GM23338 (cell line): ENCODE data around the gene PALM. TPM values are rescaled to one million over a fixed set of nuclear protein-coding genes. Genes with fewer than 3 reads are reported as not detected.

Source experiments
- ATAC-seq: fragments of 200-7000 bp; cut with Tn5 transposase; 3 replicates; pipeline ENCODE4 v1.9.1; 2020
- DNase-seq: peaks from one replicate; pipeline ENCODE4 v3.0.0-alpha.2; 2015; ENCODE audit warnings: low spot score
- H2AFZ ChIP-seq: fragments of 200-600 bp; sonication (generic); 2 replicates; pipeline ENCODE4 v1.8.0; 2016; ENCODE audit warnings: antibody characterized with exemption, mild to moderate bottlenecking, moderate library complexity
- H3F3A ChIP-seq: fragments of 200-600 bp; sonication (generic); replicated peaks from 2 replicates; pipeline ENCODE4 v1.8.0; 2017; ENCODE audit warnings: antibody characterized with exemption, mixed run types, low read depth
- H3K27ac ChIP-seq: fragments of 200-600 bp; sonication (generic); 2 replicates; pipeline ENCODE4 v1.6.1; 2016; ENCODE audit warnings: low read depth
- H3K27me3 ChIP-seq: fragments of 200-600 bp; sonication (generic); 2 replicates; pipeline ENCODE4 v1.8.0; 2016; ENCODE audit warnings: mild to moderate bottlenecking, mixed run types, moderate library complexity; ENCODE audit not compliant: insufficient read depth
- H3K36me3 ChIP-seq: fragments of 200-600 bp; sonication (generic); 2 replicates; pipeline ENCODE4 v1.8.0; 2016; ENCODE audit warnings: mild to moderate bottlenecking; ENCODE audit not compliant: insufficient read depth
- H3K4me1 ChIP-seq: fragments of 200-600 bp; sonication (generic); 2 replicates; pipeline ENCODE4 v1.8.0; 2016; ENCODE audit warnings: mild to moderate bottlenecking, moderate library complexity; ENCODE audit not compliant: insufficient read depth
- H3K4me2 ChIP-seq: fragments of 200-600 bp; sonication (generic); 2 replicates; pipeline ENCODE4 v1.7.1; 2017; ENCODE audit warnings: mixed run types
- H3K4me3 ChIP-seq: fragments of 200-600 bp; sonication (generic); 2 replicates; pipeline ENCODE4 v1.6.1; 2016; ENCODE audit warnings: mixed run types
- H3K79me2 ChIP-seq: fragments of 200-600 bp; sonication (generic); replicated peaks from 2 replicates; pipeline ENCODE4 v1.8.0; 2017; ENCODE audit warnings: mild to moderate bottlenecking; ENCODE audit not compliant: insufficient read depth
- H3K9me2 ChIP-seq: fragments of 200-600 bp; sonication (generic); 2 replicates; pipeline ENCODE4 v1.8.0; 2017; ENCODE audit not compliant: insufficient read depth
- H4K20me1 ChIP-seq: fragments of 200-600 bp; sonication (generic); replicated peaks from 2 replicates; pipeline ENCODE4 v1.8.0; 2017; ENCODE audit warnings: mild to moderate bottlenecking; ENCODE audit not compliant: insufficient read depth
- H3K27ac Mint-ChIP-seq: 2 replicates; pipeline ENCODE4 v1.8.0; 2020; ENCODE audit warnings: inconsistent platforms, mild to moderate bottlenecking, moderate library complexity, mixed read lengths
- H3K27me3 Mint-ChIP-seq: 3 replicates; pipeline ENCODE4 v1.8.0; 2022; ENCODE audit warnings: low read depth, mild to moderate bottlenecking, moderate library complexity, mixed read lengths, inconsistent platforms; ENCODE audit not compliant: insufficient read depth, poor library complexity
- H3K36me3 Mint-ChIP-seq: 3 replicates; pipeline ENCODE4 v1.8.0; 2021; ENCODE audit warnings: low read depth, mild to moderate bottlenecking, inconsistent platforms, moderate library complexity, mixed read lengths
- H3K4me1 Mint-ChIP-seq: 3 replicates; pipeline ENCODE4 v1.8.0; 2020; ENCODE audit warnings: mild to moderate bottlenecking, inconsistent platforms, mixed read lengths
- H3K4me3 Mint-ChIP-seq: 3 replicates; pipeline ENCODE4 v1.8.0; 2021; ENCODE audit warnings: moderate library complexity, mild to moderate bottlenecking, inconsistent platforms, mixed read lengths
- H3K9me3 Mint-ChIP-seq: 3 replicates; pipeline ENCODE4 v1.8.0; 2020; ENCODE audit warnings: moderate library complexity, mild to moderate bottlenecking, inconsistent platforms, mixed read lengths
- CTCF ChIP-seq, 2 experiments: fragments of 200-600 bp in 1 of 2; sonication (generic) in 1 of 2; conservative IDR thresholded peaks; 2 replicates each; pipeline versions ENCODE4 v1.5.1 to v1.6.1; 2016 to 2017; ENCODE audit warnings: antibody characterized with exemption in 2 of 2, low read depth in 2 of 2, mild to moderate bottlenecking in 2 of 2, moderate library complexity in 1 of 2
- EZH2 ChIP-seq: fragments of 200-600 bp; sonication (generic); IDR thresholded peaks from one replicate; pipeline ENCODE4 v1.8.0; 2017; ENCODE audit warnings: antibody characterized with exemption, mild to moderate bottlenecking, low read depth; ENCODE audit not compliant: unreplicated experiment
- POLR2AphosphoS5 ChIP-seq: IDR thresholded peaks from 2 replicates; pipeline ENCODE4 v1.6.1; 2016; ENCODE audit warnings: antibody characterized with exemption, low read depth
- STAT1 ChIP-seq: IDR thresholded peaks from one replicate; pipeline ENCODE4 v1.6.1; 2016; ENCODE audit warnings: antibody characterized with exemption; ENCODE audit not compliant: unreplicated experiment
- ZNF114 ChIP-seq: fragments of 250-450 bp; sonication (Bioruptor Pico); IDR thresholded peaks from 2 replicates; pipeline ENCODE4 v1.5.0; 2020; ENCODE audit warnings: mild to moderate bottlenecking, moderate library complexity
- polyA plus RNA-seq: library from polyadenylated mRNA; unstranded; fragments of >200 nt; fragmentation: Nextera tagmentation; extraction: Ambion mirVana; gene quantifications from 2 replicates; pipeline ENCODE4 v1.2.1, GENCODE V29; 2016
- total RNA-seq: library from RNA; depleted of rRNA; stranded (reverse); fragments of >200 nt; shearing (Covaris generic); gene quantifications from 2 replicates; pipeline ENCODE4 v1.2.3, GENCODE V29; 2014
- TF ChIP-seq, protein P1 (sequence below): fragments of 250-450 bp; sonication (Bioruptor Pico); IDR thresholded peaks from 2 replicates; pipeline ENCODE4 v1.5.0; 2020; ENCODE audit warnings: mild to moderate bottlenecking, moderate library complexity
- TF ChIP-seq, protein P2 (sequence below): IDR thresholded peaks from 2 replicates; pipeline ENCODE4 v1.6.1; 2016; ENCODE audit warnings: antibody characterized with exemption

The PALM gene
- total and polyA plus RNA-seq, 2 experiments from 2014 or later = 3.8 to 26.1 TPM

- peaks cover 10% of the 10 kb centered on the region; the same call in 1 of the 2 replicates for H3K4me1 ChIP-seq
- Mint-ChIP-seq H3K36me3 (peaks cover 4% of the 10 kb centered on the region; the same call in 1 of the 3 replicates), H3K4me3 (peak overlapping the region; percentile 65), H3K9me3 (peaks cover 12% of the 10 kb centered on the region; the same call in 2 of the 3 replicates), H3K27me3 (peaks cover 13% of the 10 kb centered on the region), H3K27ac (no peak overlapping the region), H3K4me1 (peaks cover 13% of the 10 kb centered on the region)
- H3K4me2 ChIP-seq = peak overlapping the region; percentile 90
- ATAC-seq (peak; percentile 57), DNase-seq (peak; percentile 49)
- peak overlapping the region; percentile 69 for H3K4me3 ChIP-seq
- H3K79me2 ChIP-seq = no peaks in the 10 kb centered on the region
- 0 out of 2 replicates have a peak, but pooled peaks cover 6% of the 10 kb centered on the region for H4K20me1 ChIP-seq
- H3F3A ChIP-seq = 0 out of 2 replicates have a peak, but pooled peaks cover 16% of the 10 kb centered on the region
- H2AFZ ChIP-seq = peak overlapping the region; percentile 43; the same call in 1 of the 2 replicates
- H3K27ac ChIP-seq = no peak overlapping the region
- TF ChIP-seq, protein P1, sequence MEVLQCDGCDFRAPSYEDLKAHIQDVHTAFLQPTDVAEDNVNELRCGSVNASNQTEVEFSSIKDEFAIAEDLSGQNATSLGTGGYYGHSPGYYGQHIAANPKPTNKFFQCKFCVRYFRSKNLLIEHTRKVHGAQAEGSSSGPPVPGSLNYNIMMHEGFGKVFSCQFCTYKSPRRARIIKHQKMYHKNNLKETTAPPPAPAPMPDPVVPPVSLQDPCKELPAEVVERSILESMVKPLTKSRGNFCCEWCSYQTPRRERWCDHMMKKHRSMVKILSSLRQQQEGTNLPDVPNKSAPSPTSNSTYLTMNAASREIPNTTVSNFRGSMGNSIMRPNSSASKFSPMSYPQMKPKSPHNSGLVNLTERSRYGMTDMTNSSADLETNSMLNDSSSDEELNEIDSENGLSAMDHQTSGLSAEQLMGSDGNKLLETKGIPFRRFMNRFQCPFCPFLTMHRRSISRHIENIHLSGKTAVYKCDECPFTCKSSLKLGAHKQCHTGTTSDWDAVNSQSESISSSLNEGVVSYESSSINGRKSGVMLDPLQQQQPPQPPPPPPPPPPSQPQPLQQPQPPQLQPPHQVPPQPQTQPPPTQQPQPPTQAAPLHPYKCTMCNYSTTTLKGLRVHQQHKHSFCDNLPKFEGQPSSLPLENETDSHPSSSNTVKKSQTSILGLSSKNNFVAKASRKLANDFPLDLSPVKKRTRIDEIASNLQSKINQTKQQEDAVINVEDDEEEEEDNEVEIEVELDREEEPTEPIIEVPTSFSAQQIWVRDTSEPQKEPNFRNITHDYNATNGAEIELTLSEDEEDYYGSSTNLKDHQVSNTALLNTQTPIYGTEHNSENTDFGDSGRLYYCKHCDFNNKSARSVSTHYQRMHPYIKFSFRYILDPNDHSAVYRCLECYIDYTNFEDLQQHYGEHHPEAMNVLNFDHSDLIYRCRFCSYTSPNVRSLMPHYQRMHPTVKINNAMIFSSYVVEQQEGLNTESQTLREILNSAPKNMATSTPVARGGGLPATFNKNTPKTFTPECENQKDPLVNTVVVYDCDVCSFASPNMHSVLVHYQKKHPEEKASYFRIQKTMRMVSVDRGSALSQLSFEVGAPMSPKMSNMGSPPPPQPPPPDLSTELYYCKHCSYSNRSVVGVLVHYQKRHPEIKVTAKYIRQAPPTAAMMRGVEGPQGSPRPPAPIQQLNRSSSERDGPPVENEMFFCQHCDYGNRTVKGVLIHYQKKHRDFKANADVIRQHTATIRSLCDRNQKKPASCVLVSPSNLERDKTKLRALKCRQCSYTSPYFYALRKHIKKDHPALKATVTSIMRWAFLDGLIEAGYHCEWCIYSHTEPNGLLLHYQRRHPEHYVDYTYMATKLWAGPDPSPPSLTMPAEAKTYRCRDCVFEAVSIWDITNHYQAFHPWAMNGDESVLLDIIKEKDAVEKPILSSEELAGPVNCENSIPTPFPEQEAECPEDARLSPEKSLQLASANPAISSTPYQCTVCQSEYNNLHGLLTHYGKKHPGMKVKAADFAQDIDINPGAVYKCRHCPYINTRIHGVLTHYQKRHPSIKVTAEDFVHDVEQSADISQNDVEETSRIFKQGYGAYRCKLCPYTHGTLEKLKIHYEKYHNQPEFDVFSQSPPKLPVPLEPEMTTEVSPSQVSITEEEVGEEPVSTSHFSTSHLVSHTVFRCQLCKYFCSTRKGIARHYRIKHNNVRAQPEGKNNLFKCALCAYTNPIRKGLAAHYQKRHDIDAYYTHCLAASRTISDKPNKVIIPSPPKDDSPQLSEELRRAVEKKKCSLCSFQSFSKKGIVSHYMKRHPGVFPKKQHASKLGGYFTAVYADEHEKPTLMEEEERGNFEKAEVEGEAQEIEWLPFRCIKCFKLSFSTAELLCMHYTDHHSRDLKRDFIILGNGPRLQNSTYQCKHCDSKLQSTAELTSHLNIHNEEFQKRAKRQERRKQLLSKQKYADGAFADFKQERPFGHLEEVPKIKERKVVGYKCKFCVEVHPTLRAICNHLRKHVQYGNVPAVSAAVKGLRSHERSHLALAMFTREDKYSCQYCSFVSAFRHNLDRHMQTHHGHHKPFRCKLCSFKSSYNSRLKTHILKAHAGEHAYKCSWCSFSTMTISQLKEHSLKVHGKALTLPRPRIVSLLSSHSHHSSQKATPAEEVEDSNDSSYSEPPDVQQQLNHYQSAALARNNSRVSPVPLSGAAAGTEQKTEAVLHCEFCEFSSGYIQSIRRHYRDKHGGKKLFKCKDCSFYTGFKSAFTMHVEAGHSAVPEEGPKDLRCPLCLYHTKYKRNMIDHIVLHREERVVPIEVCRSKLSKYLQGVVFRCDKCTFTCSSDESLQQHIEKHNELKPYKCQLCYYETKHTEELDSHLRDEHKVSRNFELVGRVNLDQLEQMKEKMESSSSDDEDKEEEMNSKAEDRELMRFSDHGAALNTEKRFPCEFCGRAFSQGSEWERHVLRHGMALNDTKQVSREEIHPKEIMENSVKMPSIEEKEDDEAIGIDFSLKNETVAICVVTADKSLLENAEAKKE = no peak
- no peak for TF ChIP-seq ZNF114
- TF ChIP-seq POLR2AphosphoS5 = no peak
- TF ChIP-seq STAT1 = no peak
- TF ChIP-seq, protein P2, sequence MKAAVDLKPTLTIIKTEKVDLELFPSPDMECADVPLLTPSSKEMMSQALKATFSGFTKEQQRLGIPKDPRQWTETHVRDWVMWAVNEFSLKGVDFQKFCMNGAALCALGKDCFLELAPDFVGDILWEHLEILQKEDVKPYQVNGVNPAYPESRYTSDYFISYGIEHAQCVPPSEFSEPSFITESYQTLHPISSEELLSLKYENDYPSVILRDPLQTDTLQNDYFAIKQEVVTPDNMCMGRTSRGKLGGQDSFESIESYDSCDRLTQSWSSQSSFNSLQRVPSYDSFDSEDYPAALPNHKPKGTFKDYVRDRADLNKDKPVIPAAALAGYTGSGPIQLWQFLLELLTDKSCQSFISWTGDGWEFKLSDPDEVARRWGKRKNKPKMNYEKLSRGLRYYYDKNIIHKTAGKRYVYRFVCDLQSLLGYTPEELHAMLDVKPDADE = no peak
- TF ChIP-seq CTCF (conservative IDR thresholded peaks at IDR 0.05; ENCODE audit: low read depth in 2 of 2) = no peak
- TF ChIP-seq EZH2 = peak; percentile 39
- no peaks in the 10 kb centered on the region for H3K36me3 ChIP-seq
- no peaks in the 10 kb centered on the region for H3K9me2 ChIP-seq
- peaks cover 10% of the 10 kb centered on the region for H3K27me3 ChIP-seq
Observed at GRCh38 chr19:709196-709964, 645 bp downstream of the PALM start.
